Keratinocyte (primary cell): ENCODE data around the gene TLR8. TPM values are rescaled to one million over a fixed set of nuclear protein-coding genes. Genes with fewer than 3 reads are reported as not detected.

Source experiments
- DNase-seq: peaks from one replicate; pipeline ENCODE4 v3.0.0-alpha.2; 2011; ENCODE audit warnings: low read depth, missing footprints, low spot score
- FAIRE-seq: peaks from 2 replicates; lab custom pipeline; 2011; peaks lifted over from hg19 to GRCh38; lab: Jason Lieb, UNC
- H2AFZ ChIP-seq: 2 replicates; pipeline ENCODE4 v1.6.0; 2012; ENCODE audit warnings: low read length, control low read depth, inconsistent platforms; ENCODE audit not compliant: control insufficient read depth
- H3K27ac ChIP-seq: 2 replicates; pipeline ENCODE4 v1.5.1; 2011; ENCODE audit warnings: low read length; ENCODE audit not compliant: control insufficient read depth, insufficient read depth
- H3K27me3 ChIP-seq: 3 replicates; pipeline ENCODE4 v1.6.0; 2011; ENCODE audit warnings: low read length; ENCODE audit not compliant: control insufficient read depth, insufficient read depth; ENCODE audit errors: extremely low read depth
- H3K36me3 ChIP-seq, 2 experiments: 2 replicates in 1 of 2; 3 replicates in 1 of 2; pipeline ENCODE4 v1.5.1; 2011; ENCODE audit warnings: low read length in 2 of 2, mild to moderate bottlenecking in 1 of 2; ENCODE audit not compliant: control insufficient read depth in 2 of 2, insufficient read depth in 2 of 2; ENCODE audit errors: extremely low read depth in 1 of 2
- H3K4me1 ChIP-seq: 3 replicates; pipeline ENCODE4 v1.5.1; 2011; ENCODE audit warnings: low read length; ENCODE audit not compliant: control insufficient read depth, insufficient read depth; ENCODE audit errors: extremely low read depth
- H3K4me2 ChIP-seq: 3 replicates; pipeline ENCODE4 v1.6.0; 2011; ENCODE audit warnings: low read depth, low read length; ENCODE audit not compliant: control insufficient read depth, insufficient read depth; ENCODE audit errors: extremely low read depth
- H3K4me3 ChIP-seq, 3 experiments: fragments of 200-600 bp in 1 of 3; sonication (generic) in 1 of 3; 2 replicates in 2 of 3; 3 replicates in 1 of 3; pipeline ENCODE4 v1.5.1; 2011 to 2016; ENCODE audit warnings: low read length in 3 of 3, mild to moderate bottlenecking in 3 of 3, control low read depth in 2 of 3, inconsistent platforms in 1 of 3, low read depth in 1 of 3, mixed read lengths in 1 of 3, mixed run types in 1 of 3, moderate library complexity in 1 of 3; ENCODE audit not compliant: control insufficient read depth in 2 of 3, insufficient read depth in 2 of 3; ENCODE audit errors: extremely low read depth in 1 of 3
- H3K79me2 ChIP-seq: 2 replicates; pipeline ENCODE4 v1.6.0; 2012; ENCODE audit warnings: low read length; ENCODE audit not compliant: control insufficient read depth, insufficient read depth
- H3K9ac ChIP-seq: 3 replicates; pipeline ENCODE4 v1.6.0; 2011; ENCODE audit warnings: low read length; ENCODE audit not compliant: control insufficient read depth, insufficient read depth; ENCODE audit errors: extremely low read depth
- H3K9me1 ChIP-seq: 3 replicates; pipeline ENCODE4 v1.6.0; 2011; ENCODE audit warnings: low read length; ENCODE audit not compliant: control insufficient read depth, insufficient read depth; ENCODE audit errors: extremely low read depth
- H3K9me3 ChIP-seq: 2 replicates; pipeline ENCODE4 v1.5.1; 2012; ENCODE audit warnings: low read depth, low read length; ENCODE audit not compliant: control insufficient read depth
- H4K20me1 ChIP-seq: 3 replicates; pipeline ENCODE4 v1.6.0; 2011; ENCODE audit warnings: low read length; ENCODE audit not compliant: control insufficient read depth, insufficient read depth; ENCODE audit errors: extremely low read depth
- CTCF ChIP-seq, 3 experiments: IDR thresholded peaks in 1 of 3; conservative IDR thresholded peaks in 1 of 3; optimal IDR thresholded peaks in 1 of 3; 2 replicates in 2 of 3; 3 replicates in 1 of 3; pipeline versions ENCODE3 to v1.5.1; 2011; ENCODE audit warnings: low read length in 3 of 3, mild to moderate bottlenecking in 3 of 3, moderate library complexity in 2 of 3, control low read depth in 1 of 3, inconsistent platforms in 1 of 3; ENCODE audit not compliant: insufficient read depth in 2 of 3; ENCODE audit errors: extremely low read depth in 1 of 3
- EZH2 ChIP-seq: IDR thresholded peaks from one replicate; pipeline ENCODE4 v1.6.1; 2012; ENCODE audit warnings: inconsistent platforms, mild to moderate bottlenecking, low read length, moderate library complexity
- dilution Hi-C: fragments of 300-500 bp; cut with MboI; formaldehyde crosslinking; loops from one replicate; pipeline ENCODE4 v1.7.0; 2020; ENCODE audit warnings: low sequenced_read_pairs; ENCODE audit not compliant: extremely low pct_ligation_motif_present
- polyA plus RNA-seq, 5 experiments: library from polyadenylated mRNA; depleted of rRNA in 3 of 5; stranded (reverse) in 3 of 5; stranded (forward) in 1 of 5; unstranded in 1 of 5; fragments of >200 nt; gene quantifications; 1 replicate in 1 of 5; 2 replicates in 3 of 5; 3 replicates in 1 of 5; pipeline versions ENCODE4 v1.2.1 to v1.2.3, GENCODE V29; 2011 to 2012; ENCODE audit warnings: missing spikeins in 2 of 5, low read depth in 1 of 5, low replicate concordance in 1 of 5

TLR8 gene
- polyA plus RNA-seq, 1 donor (not counting 4 experiments of a cell fraction or from before 2014, with no cell fraction given): not detected

DNA sequence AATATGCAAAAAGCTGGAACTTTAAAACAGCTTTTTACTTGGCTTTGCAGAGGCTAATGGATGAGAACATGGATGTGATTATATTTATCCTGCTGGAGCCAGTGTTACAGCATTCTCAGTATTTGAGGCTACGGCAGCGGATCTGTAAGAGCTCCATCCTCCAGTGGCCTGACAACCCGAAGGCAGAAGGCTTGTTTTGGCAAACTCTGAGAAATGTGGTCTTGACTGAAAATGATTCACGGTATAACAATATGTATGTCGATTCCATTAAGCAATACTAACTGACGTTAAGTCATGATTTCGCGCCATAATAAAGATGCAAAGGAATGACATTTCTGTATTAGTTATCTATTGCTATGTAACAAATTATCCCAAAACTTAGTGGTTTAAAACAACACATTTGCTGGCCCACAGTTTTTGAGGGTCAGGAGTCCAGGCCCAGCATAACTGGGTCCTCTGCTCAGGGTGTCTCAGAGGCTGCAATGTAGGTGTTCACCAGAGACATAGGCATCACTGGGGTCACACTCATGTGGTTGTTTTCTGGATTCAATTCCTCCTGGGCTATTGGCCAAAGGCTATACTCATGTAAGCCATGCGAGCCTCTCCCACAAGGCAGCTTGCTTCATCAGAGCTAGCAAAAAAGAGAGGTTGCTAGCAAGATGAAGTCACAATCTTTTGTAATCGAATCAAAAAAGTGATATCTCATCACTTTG is 15.6 kb downstream of the TLR8 start:
- Histone ChIP-seq H3K4me1 (no peaks in the 10 kb centered on the region), H3K4me3 (no peak overlapping the region), H3K4me2 (no peak overlapping the region), H3K27ac (no peak overlapping the region), H3K27me3 (no peaks in the 10 kb centered on the region), H3K9me3 (no peaks in the 10 kb centered on the region), H4K20me1 (no peaks in the 10 kb centered on the region), H3K36me3 (no peaks in the 10 kb centered on the region), H3K9me1 (no peaks in the 10 kb centered on the region), H3K79me2 (no peaks in the 10 kb centered on the region), H3K9ac (no peak overlapping the region), H2AFZ (no peak overlapping the region)
- dilution Hi-C loops: no loop called here
- TF ChIP-seq EZH2 (no peak), CTCF (optimal IDR thresholded peaks at IDR 0.05 in 1 of 3, IDR thresholded peaks at IDR 0.05 in 1 of 3, conservative IDR thresholded peaks at IDR 0.05 in 1 of 3; ENCODE audit: extremely low read depth in 1 of 3, insufficient read depth in 2 of 3, low read length in 3 of 3) (no peak)
- FAIRE-seq (no peak), DNase-seq (no peak)

GRCh38 chrX:12922599-12922919 is 16.1 kb downstream of the TLR8 start:
- H3K4me1 ChIP-seq: no peaks in the 10 kb centered on the region
- dilution Hi-C loops: no loop called here
- DNase-seq (no peak), FAIRE-seq (no peak)
- H3K4me3 ChIP-seq: no peak overlapping the region
- TF ChIP-seq CTCF (optimal IDR thresholded peaks at IDR 0.05 in 1 of 3, IDR thresholded peaks at IDR 0.05 in 1 of 3, conservative IDR thresholded peaks at IDR 0.05 in 1 of 3; ENCODE audit: extremely low read depth in 1 of 3, insufficient read depth in 2 of 3, low read length in 3 of 3) (no peak), EZH2 (no peak)
- no peaks in the 10 kb centered on the region for H4K20me1 ChIP-seq
- H2AFZ ChIP-seq: no peak overlapping the region
- H3K4me2 ChIP-seq: no peak overlapping the region
- H3K9ac ChIP-seq: no peak overlapping the region
- H3K9me1 ChIP-seq: no peaks in the 10 kb centered on the region
- H3K36me3 ChIP-seq: no peaks in the 10 kb centered on the region
- no peaks in the 10 kb centered on the region for H3K27me3 ChIP-seq
- H3K79me2 ChIP-seq: no peaks in the 10 kb centered on the region
- no peaks in the 10 kb centered on the region for H3K9me3 ChIP-seq
- no peak overlapping the region for H3K27ac ChIP-seq
